IPS-11a (cell line): Measurements from ENCODE around the gene UMODL1.

Experiments
- H3K4me3 ChIP-seq: one replicate; pipeline ENCODE4 v1.5.1; 2013; ENCODE audit warnings: low read depth, low read length, control low read depth

The UMODL1 gene

DNA sequence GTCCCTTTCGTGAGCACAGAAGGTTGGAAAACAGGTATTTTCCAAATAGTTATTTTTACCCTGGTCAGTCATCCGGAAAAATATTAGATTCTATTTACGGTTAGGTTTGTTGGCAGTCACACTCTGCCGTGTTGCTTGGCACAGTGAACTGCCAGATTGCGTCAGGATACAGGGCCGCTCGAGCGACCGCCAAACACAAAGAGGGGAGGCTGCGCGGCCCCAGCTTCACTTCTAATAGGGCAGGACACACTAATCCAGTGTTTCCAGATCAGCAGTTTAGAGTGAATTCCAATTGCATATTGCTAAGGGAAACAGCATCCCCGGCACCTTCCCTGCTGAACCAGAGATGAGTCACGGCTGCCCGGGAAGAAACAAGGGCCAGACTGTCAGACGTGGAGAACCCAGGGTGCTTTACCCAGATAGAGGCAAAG is 22.9 kb downstream of the UMODL1 start:
- H3K4me3 ChIP-seq, result no peak overlapping the region

DNA sequence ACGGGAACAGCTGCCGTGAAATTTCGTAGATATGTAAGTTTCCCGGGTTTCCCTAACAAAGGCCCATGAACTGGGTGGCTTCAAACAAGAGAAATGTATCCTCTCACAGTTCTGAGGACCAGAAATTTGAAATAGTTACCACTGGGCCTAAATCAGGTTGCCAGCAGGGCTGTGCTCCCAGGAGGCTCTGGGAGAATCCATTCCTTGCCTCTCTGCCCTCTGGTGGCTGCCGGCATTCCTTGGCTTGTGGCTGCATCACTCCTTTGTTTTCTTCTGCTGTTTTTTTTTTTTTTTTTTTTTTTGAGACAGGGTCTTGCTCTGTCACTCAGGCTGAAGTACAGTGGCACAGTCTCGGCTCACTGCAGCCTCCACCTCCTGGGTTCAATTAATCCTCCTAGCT is 23.7 kb downstream of the UMODL1 start:
- no peak overlapping the region for H3K4me3 ChIP-seq

DNA sequence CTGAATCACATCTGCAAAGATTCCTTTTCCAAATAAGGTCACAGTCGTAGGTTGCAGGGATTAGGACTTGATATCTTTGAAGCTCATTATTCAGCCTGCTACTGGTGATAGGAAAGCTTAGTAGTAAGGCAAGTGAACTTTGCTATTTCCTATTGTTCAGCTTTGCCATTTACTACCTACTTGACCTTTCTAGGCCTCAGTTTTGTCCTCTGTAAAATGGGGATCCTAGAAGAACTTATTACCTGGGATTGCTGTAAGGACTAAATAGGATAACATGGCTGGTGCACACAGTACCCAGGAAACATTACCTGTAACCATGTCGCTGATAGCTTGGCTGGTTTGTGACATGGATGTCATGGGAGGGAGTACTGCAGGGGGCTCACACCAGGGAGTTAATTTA is 24.5 kb downstream of the UMODL1 start:
- no peak overlapping the region for H3K4me3 ChIP-seq

GRCh38 chr21:42096566-42096965 is 25.4 kb downstream of the UMODL1 start:
- H3K4me3 ChIP-seq, result no peak overlapping the region

DNA sequence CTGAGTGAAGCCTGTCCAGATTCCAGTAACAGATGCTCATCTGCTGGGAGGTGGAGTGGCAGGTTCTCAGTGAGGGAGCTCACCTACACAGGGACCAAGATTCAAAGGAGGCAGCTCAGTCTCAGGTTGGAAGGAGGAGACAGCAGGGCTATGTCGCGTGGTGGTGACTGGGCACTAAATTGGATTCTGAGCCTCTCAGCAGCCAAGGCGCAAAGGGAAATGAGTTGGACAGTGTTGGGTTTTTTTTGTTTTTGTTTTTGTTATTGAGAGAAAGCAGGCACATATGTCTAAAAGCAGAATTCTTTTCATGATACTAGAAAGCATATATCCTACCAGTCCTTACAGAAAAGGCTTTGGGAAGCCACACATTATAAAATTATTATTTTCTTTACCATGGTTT is 26.2 kb downstream of the UMODL1 start:
- no peak overlapping the region for H3K4me3 ChIP-seq

DNA sequence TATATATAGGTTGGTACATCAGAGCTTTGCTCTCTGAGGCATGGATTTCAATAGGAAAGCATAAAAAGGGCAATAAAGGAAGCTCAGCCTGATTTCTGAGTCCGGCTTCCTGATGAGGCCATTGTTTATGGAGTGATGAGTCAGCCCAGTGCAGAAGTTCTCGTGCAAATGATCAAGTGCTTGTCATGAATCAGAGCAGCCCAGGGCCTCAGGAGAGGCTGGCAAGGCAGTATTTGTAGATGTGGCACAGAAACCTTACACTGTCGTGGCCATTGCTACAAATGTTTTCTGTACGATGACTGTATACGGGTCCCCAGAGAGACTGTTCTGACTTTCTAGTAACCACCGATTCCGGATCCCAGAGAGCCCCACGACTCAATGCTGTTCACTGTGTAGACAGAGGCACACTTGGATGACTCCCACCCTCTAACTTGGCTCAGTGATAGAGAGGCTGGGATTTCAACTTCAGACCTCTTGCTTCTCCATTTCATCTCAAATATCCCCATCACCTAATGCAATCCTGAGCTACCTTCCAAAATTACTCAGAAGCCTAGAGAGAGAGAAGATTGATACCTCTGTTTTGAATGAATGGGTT is 26.8 kb downstream of the UMODL1 start:
- no peak overlapping the region for H3K4me3 ChIP-seq

- H3K4me3 ChIP-seq, result no peak overlapping the region
Measured at GRCh38 chr21:42098957-42099505, 27.9 kb downstream of the UMODL1 start.

DNA sequence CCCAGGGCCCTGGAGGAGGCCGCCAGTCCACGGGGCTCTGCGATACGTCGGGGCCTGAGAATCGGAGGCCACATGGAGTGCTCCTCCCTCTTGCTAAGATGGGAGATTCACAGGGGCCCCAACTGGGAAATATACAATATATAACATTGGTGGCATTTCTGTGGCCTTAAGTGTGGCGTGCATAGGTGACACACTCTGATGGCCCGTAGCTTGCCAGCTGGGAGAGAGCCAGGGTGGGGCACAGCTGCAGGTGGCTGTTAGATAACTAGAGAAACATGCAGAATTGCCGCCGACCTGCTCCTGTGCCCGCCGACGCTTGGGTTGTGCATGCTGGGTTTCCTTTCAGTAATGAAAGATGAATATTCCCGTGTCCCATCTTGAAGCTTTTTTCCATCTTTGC is 30.1 kb downstream of the UMODL1 start:
- H3K4me3 ChIP-seq, result no peak overlapping the region

GRCh38 chr21:42102076-42102475 is 31.0 kb downstream of the UMODL1 start:
- no peak overlapping the region for H3K4me3 ChIP-seq

DNA sequence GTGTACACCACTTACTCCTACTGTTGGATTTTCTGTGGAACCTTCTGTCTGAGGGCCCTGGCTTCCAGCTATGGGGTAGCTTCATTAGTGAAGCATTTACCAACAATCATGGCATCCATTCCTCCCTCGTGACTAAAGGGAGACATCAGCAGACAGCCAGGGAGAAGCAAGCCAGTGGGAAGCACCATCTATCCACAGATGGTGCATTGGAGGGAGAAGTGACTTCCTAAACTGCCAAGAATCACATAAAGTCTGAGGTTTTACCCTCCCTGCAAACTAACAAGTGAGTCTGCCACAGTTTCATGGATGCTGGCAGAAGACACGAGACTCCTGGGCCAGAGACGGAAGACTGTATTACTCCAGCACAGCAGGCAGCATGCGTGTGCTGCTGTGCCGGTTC is 31.4 kb downstream of the UMODL1 start:
- H3K4me3 ChIP-seq, result no peak overlapping the region

GRCh38 chr21:42102991-42103390 is 31.9 kb downstream of the UMODL1 start:
- no peak overlapping the region for H3K4me3 ChIP-seq

DNA sequence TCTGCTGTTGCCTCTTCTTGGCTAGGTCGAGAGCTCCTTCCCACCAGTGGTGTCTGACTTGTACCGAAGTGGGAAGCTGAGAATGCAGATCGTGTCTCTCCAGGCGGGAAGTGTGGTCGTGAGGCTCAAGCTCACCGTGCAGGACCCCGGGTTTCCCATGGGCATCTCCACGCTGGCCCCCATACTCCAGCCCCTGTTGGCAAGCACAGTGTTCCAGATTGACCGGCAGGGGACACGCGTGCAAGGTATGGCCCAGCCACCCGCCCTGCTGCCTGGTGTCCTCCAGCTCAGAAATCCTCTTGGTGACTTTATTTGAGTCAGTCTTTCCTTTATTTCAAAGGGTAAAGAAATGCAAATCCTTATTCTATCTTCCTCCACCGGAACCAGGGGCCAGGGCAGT is 32.7 kb downstream of the UMODL1 start:
- no peak overlapping the region for H3K4me3 ChIP-seq

GRCh38 chr21:42105476-42106315 is 34.6 kb downstream of the UMODL1 start:
- H3K4me3 ChIP-seq, result no peak overlapping the region

DNA sequence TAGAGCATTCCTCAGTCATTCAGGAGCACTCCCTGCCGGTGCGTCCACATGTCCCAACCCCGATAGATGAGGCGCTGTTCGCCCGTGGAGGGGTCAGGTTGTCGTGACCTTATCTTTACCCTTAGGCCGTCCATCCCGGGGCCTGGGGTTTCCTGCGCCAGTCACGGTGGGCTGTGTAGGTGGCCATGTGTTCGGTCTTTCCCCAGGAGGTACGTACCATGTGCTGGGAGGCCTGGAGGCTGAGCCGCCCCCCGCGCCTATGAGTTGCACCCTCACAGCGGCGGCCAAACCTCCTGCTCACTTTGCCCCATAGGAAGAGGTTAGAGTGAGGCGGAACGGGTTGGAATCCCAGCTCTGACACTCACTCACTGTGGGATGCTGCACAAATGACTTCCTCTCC is 35.3 kb downstream of the UMODL1 start:
- H3K4me3 ChIP-seq, result no peak overlapping the region

DNA sequence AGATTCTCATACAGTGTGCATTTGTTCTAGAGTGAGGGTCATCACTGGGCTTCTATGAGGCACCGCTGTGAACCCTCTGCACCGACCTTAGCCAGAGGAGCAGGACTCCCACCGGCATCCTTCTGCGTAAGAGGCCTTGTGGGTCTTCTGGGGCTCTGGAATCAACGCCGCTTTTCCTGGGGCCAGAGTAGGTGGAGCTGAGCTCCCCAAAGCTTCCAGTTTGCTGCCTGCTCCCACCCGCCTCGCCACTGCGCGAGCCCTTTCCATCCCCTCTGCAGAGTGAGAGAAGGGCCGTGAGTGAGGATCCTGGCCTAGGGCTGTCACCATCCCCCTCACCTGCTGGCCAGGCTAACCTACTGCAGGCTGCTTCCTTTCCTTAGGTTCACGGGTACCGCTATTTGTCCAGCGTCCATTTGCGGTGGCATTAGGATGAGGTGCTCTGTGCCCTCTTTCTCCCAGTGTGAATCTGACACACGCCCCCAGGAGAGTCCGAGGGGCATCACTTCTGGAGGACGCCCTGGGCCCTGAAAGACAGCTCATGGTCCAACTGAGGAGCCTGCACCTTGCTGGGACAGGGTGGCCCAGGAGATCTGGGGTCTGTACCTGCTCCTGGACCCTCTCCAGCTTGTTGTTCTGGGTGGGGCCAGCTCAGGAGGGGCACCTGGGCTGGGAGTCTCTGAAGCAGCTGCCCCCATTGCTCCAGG is 36.2 kb downstream of the UMODL1 start:
- no peak overlapping the region for H3K4me3 ChIP-seq

DNA sequence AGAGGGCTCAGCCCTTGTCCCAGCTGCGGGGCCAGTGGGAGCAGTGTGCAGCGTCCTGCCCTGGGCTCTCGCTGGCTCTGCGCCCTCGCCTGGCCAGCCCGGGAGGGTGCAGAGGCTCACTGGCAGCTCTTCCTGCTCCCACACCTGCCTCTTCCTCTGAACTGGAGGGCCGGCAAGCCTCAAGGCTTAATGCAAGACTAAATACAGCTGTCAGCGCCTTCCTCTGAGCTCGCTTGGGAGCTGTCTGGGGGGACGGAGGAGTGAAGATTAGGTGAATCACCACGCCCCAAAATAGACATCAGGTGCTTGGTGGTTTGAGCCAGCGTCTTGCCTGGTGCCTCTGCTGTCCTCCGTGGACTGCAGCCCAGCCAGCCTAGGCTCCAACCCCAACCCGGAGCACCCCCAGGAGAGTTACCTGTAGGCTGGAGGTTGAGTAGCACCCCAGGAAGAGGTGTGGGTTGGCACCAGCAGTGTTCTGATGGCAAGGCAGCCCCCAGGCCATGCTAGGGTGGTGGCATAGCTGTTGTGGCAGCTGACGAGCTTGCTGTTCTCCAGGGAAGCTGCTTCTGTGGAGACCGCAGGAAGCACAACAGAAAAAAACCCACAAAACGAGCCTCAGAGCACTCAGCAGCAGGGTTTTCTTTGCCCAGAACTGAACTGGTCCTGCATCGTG is 36.9 kb downstream of the UMODL1 start:
- H3K4me3 ChIP-seq, result no peak overlapping the region

DNA sequence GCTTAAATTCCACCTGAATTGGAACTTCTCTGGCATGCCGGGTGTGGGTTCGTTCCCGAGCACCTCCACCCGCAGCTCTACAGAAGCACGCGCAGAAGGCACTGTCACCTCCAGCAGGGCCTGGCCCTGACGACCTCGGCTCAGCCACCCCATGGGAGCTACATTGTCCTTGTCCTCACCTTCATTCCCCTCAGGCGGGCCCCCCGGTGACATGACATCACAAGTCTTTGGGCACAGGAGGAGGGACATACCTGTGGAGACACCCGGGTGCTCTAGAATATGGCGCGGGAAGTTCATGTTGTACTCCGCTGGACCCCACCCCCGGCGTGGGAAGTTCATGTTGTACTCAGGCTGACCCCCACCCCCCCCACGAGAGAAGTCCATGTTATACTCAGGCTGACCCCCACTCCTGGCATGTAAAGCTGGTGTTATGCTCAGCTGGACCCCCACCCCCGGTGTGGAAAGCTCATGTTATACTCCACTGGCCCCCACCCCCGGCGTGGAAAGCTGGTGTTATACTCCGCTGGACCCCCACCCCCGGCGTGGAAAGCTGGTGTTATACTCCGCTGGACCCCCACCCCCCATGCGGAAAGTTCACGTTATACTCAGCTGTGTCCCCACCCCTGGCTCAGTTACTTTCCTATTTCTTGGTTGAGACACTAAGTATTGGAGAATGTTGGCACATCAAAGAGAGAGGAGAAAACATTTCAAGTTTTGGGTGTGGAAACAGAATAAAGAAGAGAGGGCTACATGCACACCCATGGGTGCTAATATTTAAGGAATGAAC is 37.6 kb downstream of the UMODL1 start:
- no peak overlapping the region for H3K4me3 ChIP-seq

DNA sequence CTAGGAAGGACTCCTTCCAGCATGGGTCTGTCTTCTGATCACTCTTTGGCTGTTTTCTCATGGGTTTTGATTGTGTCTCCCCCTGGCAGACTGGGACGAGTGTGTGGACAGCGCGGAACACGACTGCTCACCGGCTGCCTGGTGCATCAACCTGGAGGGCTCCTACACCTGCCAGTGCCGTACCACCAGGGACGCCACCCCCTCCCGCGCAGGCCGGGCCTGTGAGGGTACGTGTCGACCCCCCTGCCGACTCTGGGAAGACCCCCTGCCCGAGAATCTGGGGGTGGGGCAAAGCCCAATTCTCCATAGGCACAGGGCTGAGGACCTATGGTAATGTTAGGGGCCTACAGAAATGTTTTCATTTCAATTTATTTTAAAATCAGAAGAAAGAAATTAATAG is 38.4 kb downstream of the UMODL1 start:
- no peak overlapping the region for H3K4me3 ChIP-seq

- H3K4me3 ChIP-seq, result no peak overlapping the region
Measured at GRCh38 chr21:42109873-42110525, 38.9 kb downstream of the UMODL1 start.
